Activated gamma-delta T cell treated with Interleukin-2 at 50 U/mL for 16 hours (primary cell): ENCODE results near the gene F11.
"Not testable (repeated sequence)": the region's sequence is repeated elsewhere in the genome, so short reads cannot be mapped to it uniquely, and the experiment has no call there.

Experiments used
- DNase-seq: peaks from one replicate; pipeline ENCODE4 v3.0.0-alpha.2; 2020

F11 gene

GRCh38 chr4:186250760-186251159, 15.2 kb upstream of the F11 start:
- DNase-seq: no peak

GRCh38 chr4:186255122-186255521, 10.9 kb upstream of the F11 start:
- no peak for DNase-seq

GRCh38 chr4:186258216-186258811, 7.7 kb upstream of the F11 start:
- DNase-seq: no peak

- no peak for DNase-seq
Observed at GRCh38 chr4:186260117-186260503, 5.9 kb upstream of the F11 start.

GRCh38 chr4:186260504-186261448, 5.2 kb upstream of the F11 start:
- DNase-seq: no peak

GRCh38 chr4:186264660-186265059, 1.3 kb upstream of the F11 start:
- DNase-seq: no peak

GRCh38 chr4:186265250-186265649, 739 bp upstream of the F11 start:
- not testable (repeated sequence) for DNase-seq

GRCh38 chr4:186266729-186267456, 904 bp downstream of the F11 start:
- DNase-seq: no peak

GRCh38 chr4:186271081-186271678, 5.2 kb downstream of the F11 start:
- no peak for DNase-seq

- DNase-seq: no peak
Observed at GRCh38 chr4:186272699-186273391, 6.9 kb downstream of the F11 start.

GRCh38 chr4:186273392-186273789, 7.4 kb downstream of the F11 start:
- DNase-seq: not testable (repeated sequence)

- DNase-seq: no peak
Observed at GRCh38 chr4:186283311-186283710, 17.3 kb downstream of the F11 start.

GRCh38 chr4:186285147-186285546, 19.2 kb downstream of the F11 start:
- no peak for DNase-seq

- no peak for DNase-seq
Observed at GRCh38 chr4:186286581-186286980, 20.6 kb downstream of the F11 start.

- DNase-seq: no peak
Observed at GRCh38 chr4:186291256-186291890, 25.4 kb downstream of the F11 start.

GRCh38 chr4:186294160-186294559, 28.2 kb downstream of the F11 start:
- DNase-seq: no peak

GRCh38 chr4:186296481-186296880, 30.5 kb downstream of the F11 start:
- no peak for DNase-seq

- no peak for DNase-seq
Observed at GRCh38 chr4:186297013-186297645, 31.1 kb downstream of the F11 start.

GRCh38 chr4:186298031-186298647, 32.1 kb downstream of the F11 start:
- no peak for DNase-seq

GRCh38 chr4:186299291-186299690, 33.3 kb downstream of the F11 start:
- no peak for DNase-seq
